ENCODE results near the gene PPM1M. TPM values are rescaled to one million over a fixed set of nuclear protein-coding genes. Genes with fewer than 3 reads are reported as not detected.

The PPM1M gene
- total and polyA plus RNA-seq, 2 experiments from 2014 or later, result 21.6 to 35.7 TPM

DNA sequence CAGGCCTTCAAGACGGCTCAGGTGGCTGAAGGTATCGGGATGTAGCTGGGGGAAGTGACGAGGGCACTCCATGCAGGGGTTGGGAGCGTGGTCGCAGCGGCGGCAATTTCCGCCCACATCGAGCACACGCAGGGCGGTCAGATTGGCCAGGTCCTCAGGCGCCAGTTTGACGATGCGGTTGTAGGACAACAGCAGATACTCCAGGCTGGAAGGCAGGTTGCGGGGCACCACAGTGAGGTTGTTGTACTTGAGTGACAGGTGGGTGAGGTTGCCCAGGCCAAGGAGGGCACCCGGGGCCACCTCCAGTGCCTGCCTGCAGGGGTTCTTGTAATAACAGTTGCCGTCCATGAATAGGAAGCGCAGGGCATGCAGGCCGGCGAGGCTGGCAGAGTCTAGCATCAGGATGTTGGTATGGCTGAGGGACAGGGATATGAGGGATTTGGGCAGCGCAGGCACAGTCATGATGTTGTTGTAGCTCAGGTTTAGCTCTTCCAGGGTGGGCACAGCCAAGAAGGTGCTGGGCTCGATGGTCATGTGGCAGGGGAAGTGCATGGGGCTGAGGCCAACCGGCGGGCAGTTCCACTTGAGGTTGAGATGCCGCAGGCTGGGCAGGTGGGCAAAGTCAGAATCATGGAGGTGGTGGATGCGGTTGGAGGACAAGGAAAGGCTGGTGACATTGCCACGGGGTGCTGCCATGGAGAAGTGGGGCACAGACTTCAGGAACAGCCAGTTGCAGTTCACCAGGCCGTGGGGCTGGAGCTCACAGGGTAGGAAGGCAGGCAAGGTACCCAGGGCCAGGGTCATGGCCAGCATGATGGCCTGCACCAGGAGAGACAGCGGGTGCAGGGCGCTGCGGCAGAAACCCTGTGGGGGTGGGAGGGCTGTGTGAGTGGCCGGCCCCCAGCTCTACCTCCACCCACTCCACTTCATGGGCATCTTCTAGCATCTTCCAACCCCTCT, 21.8 kb upstream of the PPM1M start:
- H4K20me1 ChIP-seq (ENCODE audit: insufficient read depth), result no peaks in the 10 kb centered on the region
- H3K9me3 ChIP-seq (ENCODE audit: low read depth), result no peaks in the 10 kb centered on the region
- no peaks in the 10 kb centered on the region for H3F3A ChIP-seq (ENCODE audit: insufficient read depth)
- no peaks in the 10 kb centered on the region for H3K9me2 ChIP-seq (ENCODE audit: insufficient read depth)
- in situ Hi-C loops (cut with MboI), result no loop called here
- H3K36me3 ChIP-seq (ENCODE audit: low read depth), result 0 out of 2 replicates have a peak, but pooled peaks cover 3% of the 10 kb centered on the region
- WGBS, 2 experiments (ENCODE audit: low coverage in 1 of 2, low lambda C conversion rate in 2 of 2, missing lambda C conversion rate in 2 of 2), result 84 to 85% methylated on average over 32 of the region's 32 CpGs
- no peak overlapping the region for H2AFZ ChIP-seq
- no peak overlapping the region for H3K4me2 ChIP-seq (ENCODE audit: unreplicated experiment)
- H3K27me3 ChIP-seq (replicated peaks; ENCODE audit: insufficient read depth), result no peaks in the 10 kb centered on the region
- H3K9ac ChIP-seq, result no peak overlapping the region
- TF ChIP-seq EZH2phosphoT487 (IDR thresholded peaks at IDR 0.05; ENCODE audit: insufficient read depth, low read depth) (no peak), EZH2 (IDR thresholded peaks at IDR 0.05; ENCODE audit: insufficient read depth, poor library complexity, severe bottlenecking) (no peak)
- no peak for DNase-seq
- H3K79me2 ChIP-seq (ENCODE audit: insufficient read depth), result no peaks in the 10 kb centered on the region
- no peak overlapping the region for H3K4me3 ChIP-seq
- no peak overlapping the region for H3K27ac ChIP-seq
- H3K4me1 ChIP-seq (ENCODE audit: insufficient read depth), result no peaks in the 10 kb centered on the region

DNA sequence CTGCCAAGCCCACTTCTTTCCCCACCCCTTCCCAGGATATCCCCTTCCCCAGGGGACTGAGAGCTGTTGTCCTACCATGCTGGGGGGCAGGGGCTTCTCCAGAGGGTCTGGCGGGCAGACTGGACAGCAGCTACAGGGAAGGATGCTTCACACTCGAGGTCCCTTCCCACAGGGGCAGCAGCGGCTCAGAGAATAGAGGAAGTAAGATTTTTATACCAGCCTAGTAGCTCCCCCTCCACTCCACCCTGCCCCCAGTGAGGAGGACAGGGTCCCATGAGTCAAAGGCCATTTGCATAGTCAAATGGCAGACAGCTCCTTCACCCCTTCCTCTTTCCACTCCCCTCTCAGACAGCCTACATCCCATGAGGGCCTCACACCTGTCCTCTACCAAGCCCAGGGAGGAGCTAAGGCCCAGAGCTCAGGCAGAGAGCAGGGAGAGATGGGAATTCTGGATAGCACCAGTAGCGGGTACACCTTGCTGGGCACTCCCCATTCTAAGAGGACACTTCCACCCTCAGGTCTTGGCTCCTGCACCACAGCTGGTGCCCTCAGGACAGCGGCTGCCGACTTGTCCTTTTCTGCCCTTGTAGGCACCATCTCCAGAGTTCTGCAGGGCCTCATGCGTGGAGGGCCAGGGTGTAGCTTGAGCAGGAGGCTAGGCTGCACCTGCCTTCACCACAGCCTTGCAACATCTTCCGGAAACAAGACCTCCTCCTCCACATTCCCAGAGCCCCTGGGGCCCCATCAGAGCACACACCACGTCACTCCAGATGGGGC, 19.9 kb upstream of the PPM1M start, which contains the start of gene TLR9:
Gene TLR9, minus strand, starts transcription at position 194 of the 777 bp plus-strand sequence. Its CDS starts 116 bp downstream, at position 78.
- no peak within 1 kb of the TSS for H3K4me2 ChIP-seq (ENCODE audit: unreplicated experiment)
- no peaks in the 10 kb centered on the region for H3K79me2 ChIP-seq (ENCODE audit: insufficient read depth)
- no peaks in the 10 kb centered on the region for H3K9me2 ChIP-seq (ENCODE audit: insufficient read depth)
- no peaks in the 10 kb centered on the region for H3K27me3 ChIP-seq (replicated peaks; ENCODE audit: insufficient read depth)
- H3K36me3 ChIP-seq (ENCODE audit: low read depth), result peaks cover 12% of the 10 kb centered on the region; the same call in 1 of the 2 replicates
- H3K4me3 ChIP-seq, result no peak within 1 kb of the TSS
- H3K9ac ChIP-seq, result no peak within 1 kb of the TSS
- no peak for DNase-seq
- TF ChIP-seq EZH2 (IDR thresholded peaks at IDR 0.05; ENCODE audit: insufficient read depth, poor library complexity, severe bottlenecking), result no peak
- no peak for TF ChIP-seq EZH2phosphoT487 (IDR thresholded peaks at IDR 0.05; ENCODE audit: insufficient read depth, low read depth)
- no peaks in the 10 kb centered on the region for H3F3A ChIP-seq (ENCODE audit: insufficient read depth)
- 78 to 84% methylated on average over 9 of the region's 9 CpGs for WGBS, 2 experiments (ENCODE audit: low coverage in 1 of 2, low lambda C conversion rate in 2 of 2, missing lambda C conversion rate in 2 of 2)
- no peaks in the 10 kb centered on the region for H3K9me3 ChIP-seq (ENCODE audit: low read depth)
- no peaks in the 10 kb centered on the region for H4K20me1 ChIP-seq (ENCODE audit: insufficient read depth)
- no peak within 1 kb of the TSS for H3K27ac ChIP-seq
- H3K4me1 ChIP-seq (ENCODE audit: insufficient read depth), result no peaks in the 10 kb centered on the region
- no peak within 1 kb of the TSS for H2AFZ ChIP-seq
- in situ Hi-C loops (cut with MboI), result no loop called here

GRCh38 chr3:52226229-52226817, 19.2 kb upstream of the PPM1M start:
- in situ Hi-C loops (cut with MboI), result no loop called here
- Histone ChIP-seq H3K79me2 (ENCODE audit: insufficient read depth) (no peaks in the 10 kb centered on the region), H3K36me3 (ENCODE audit: low read depth) (peaks cover 12% of the 10 kb centered on the region; the same call in 1 of the 2 replicates), H3K4me2 (ENCODE audit: unreplicated experiment) (no peak overlapping the region), H3K4me1 (ENCODE audit: insufficient read depth) (no peaks in the 10 kb centered on the region), H3K9me3 (ENCODE audit: low read depth) (no peaks in the 10 kb centered on the region), H2AFZ (no peak overlapping the region), H3K9me2 (ENCODE audit: insufficient read depth) (no peaks in the 10 kb centered on the region), H3F3A (ENCODE audit: insufficient read depth) (no peaks in the 10 kb centered on the region), H3K27ac (no peak overlapping the region), H4K20me1 (ENCODE audit: insufficient read depth) (no peaks in the 10 kb centered on the region), H3K27me3 (replicated peaks; ENCODE audit: insufficient read depth) (no peaks in the 10 kb centered on the region), H3K4me3 (no peak overlapping the region), H3K9ac (no peak overlapping the region)
- TF ChIP-seq EZH2phosphoT487 (IDR thresholded peaks at IDR 0.05; ENCODE audit: insufficient read depth, low read depth), result no peak
- TF ChIP-seq EZH2 (IDR thresholded peaks at IDR 0.05; ENCODE audit: insufficient read depth, poor library complexity, severe bottlenecking), result no peak
- WGBS, 2 experiments (ENCODE audit: low coverage in 1 of 2, low lambda C conversion rate in 2 of 2, missing lambda C conversion rate in 2 of 2), result 63 to 72% methylated on average over 5 of the region's 5 CpGs
- no peak for DNase-seq

- Histone ChIP-seq H3K9ac (no peak overlapping the region), H3K4me3 (no peak overlapping the region), H2AFZ (no peak overlapping the region), H3K36me3 (ENCODE audit: low read depth) (peaks cover 12% of the 10 kb centered on the region; the same call in 1 of the 2 replicates), H3K27ac (no peak overlapping the region), H3K79me2 (ENCODE audit: insufficient read depth) (peaks cover 5% of the 10 kb centered on the region), H3F3A (ENCODE audit: insufficient read depth) (no peaks in the 10 kb centered on the region), H3K4me1 (ENCODE audit: insufficient read depth) (no peaks in the 10 kb centered on the region), H3K9me3 (ENCODE audit: low read depth) (no peaks in the 10 kb centered on the region), H4K20me1 (ENCODE audit: insufficient read depth) (no peaks in the 10 kb centered on the region), H3K4me2 (ENCODE audit: unreplicated experiment) (no peak overlapping the region), H3K9me2 (ENCODE audit: insufficient read depth) (no peaks in the 10 kb centered on the region), H3K27me3 (replicated peaks; ENCODE audit: insufficient read depth) (no peaks in the 10 kb centered on the region)
- in situ Hi-C loops (cut with MboI), result no loop called here
- 75 to 84% methylated on average over 4 of the region's 4 CpGs for WGBS, 2 experiments (ENCODE audit: low coverage in 1 of 2, low lambda C conversion rate in 2 of 2, missing lambda C conversion rate in 2 of 2)
- DNase-seq, result no peak
- no peak for TF ChIP-seq EZH2 (IDR thresholded peaks at IDR 0.05; ENCODE audit: insufficient read depth, poor library complexity, severe bottlenecking)
- TF ChIP-seq EZH2phosphoT487 (IDR thresholded peaks at IDR 0.05; ENCODE audit: insufficient read depth, low read depth), result no peak
Measured at GRCh38 chr3:52227117-52227516, 18.4 kb upstream of the PPM1M start.
